ENCODE measurements around the gene UGT1A5. TPM values are rescaled to one million over a fixed set of nuclear protein-coding genes. Genes with fewer than 3 reads are reported as not detected.

UGT1A5 gene
- total RNA-seq, 1 donor from 2014 or later, result not detected

GRCh38 chr2:233798335-233799086 is 85.8 kb downstream of the UGT1A5 start:
- no peak for DNase-seq (ENCODE audit: low spot score)
- Histone ChIP-seq H3K4me2 (no peak overlapping the region), H3F3A (ENCODE audit: low read depth) (no peaks in the 10 kb centered on the region), H3K36me3 (no peaks in the 10 kb centered on the region), H3K79me2 (ENCODE audit: low read depth) (no peaks in the 10 kb centered on the region), H3K27me3 (no peaks in the 10 kb centered on the region), H3K27ac (no peak overlapping the region), H3K9ac (no peak overlapping the region), H2AFZ (replicated peaks) (no peak overlapping the region), H3K4me3 (no peak overlapping the region), H4K20me1 (ENCODE audit: low read depth) (no peaks in the 10 kb centered on the region), H3K4me1 (no peaks in the 10 kb centered on the region), H3K9me3 (ENCODE audit: low read depth) (no peaks in the 10 kb centered on the region)
- peaks cover 2% of the 10 kb centered on the region for H3K27me3 Mint-ChIP-seq (ENCODE audit: insufficient read depth, low read depth)
- H3K36me3 Mint-ChIP-seq, result no peaks in the 10 kb centered on the region
- H3K4me1 Mint-ChIP-seq, result peaks cover 1% of the 10 kb centered on the region
- no peak overlapping the region for H3K27ac Mint-ChIP-seq
- peaks cover 14% of the 10 kb centered on the region for H3K9me3 Mint-ChIP-seq
- no peak overlapping the region for H3K4me3 Mint-ChIP-seq
- TF ChIP-seq EZH2 (IDR thresholded peaks at IDR 0.05) (no peak), CTCF (IDR thresholded peaks at IDR 0.05) (no peak), EZH2phosphoT487 (IDR thresholded peaks at IDR 0.05) (no peak)

GRCh38 chr2:233799087-233799665 is 86.5 kb downstream of the UGT1A5 start:
- H3K79me2 ChIP-seq (ENCODE audit: low read depth), result no peaks in the 10 kb centered on the region
- H3F3A ChIP-seq (ENCODE audit: low read depth), result no peaks in the 10 kb centered on the region
- TF ChIP-seq CTCF (IDR thresholded peaks at IDR 0.05) (no peak), EZH2 (IDR thresholded peaks at IDR 0.05) (no peak), EZH2phosphoT487 (IDR thresholded peaks at IDR 0.05) (no peak)
- H2AFZ ChIP-seq (replicated peaks), result no peak overlapping the region
- Mint-ChIP-seq H3K27me3 (ENCODE audit: insufficient read depth, low read depth) (peaks cover 3% of the 10 kb centered on the region), H3K27ac (no peak overlapping the region), H3K36me3 (no peaks in the 10 kb centered on the region), H3K4me1 (no peaks in the 10 kb centered on the region), H3K9me3 (peaks cover 14% of the 10 kb centered on the region), H3K4me3 (no peak overlapping the region)
- no peak overlapping the region for H3K27ac ChIP-seq
- H3K9ac ChIP-seq, result no peak overlapping the region
- no peaks in the 10 kb centered on the region for H3K4me1 ChIP-seq
- no peak overlapping the region for H3K4me2 ChIP-seq
- no peak for DNase-seq (ENCODE audit: low spot score)
- no peaks in the 10 kb centered on the region for H3K27me3 ChIP-seq
- no peaks in the 10 kb centered on the region for H3K9me3 ChIP-seq (ENCODE audit: low read depth)
- H3K4me3 ChIP-seq, result no peak overlapping the region
- H3K36me3 ChIP-seq, result no peaks in the 10 kb centered on the region
- H4K20me1 ChIP-seq (ENCODE audit: low read depth), result no peaks in the 10 kb centered on the region

GRCh38 chr2:233799716-233800115 is 87.0 kb downstream of the UGT1A5 start:
- H3K9me3 Mint-ChIP-seq, result peaks cover 16% of the 10 kb centered on the region
- H3K4me1 ChIP-seq, result no peaks in the 10 kb centered on the region
- no peak overlapping the region for H3K27ac ChIP-seq
- H3K79me2 ChIP-seq (ENCODE audit: low read depth), result no peaks in the 10 kb centered on the region
- H3K27ac Mint-ChIP-seq, result no peak overlapping the region
- H3K9me3 ChIP-seq (ENCODE audit: low read depth), result no peaks in the 10 kb centered on the region
- no peaks in the 10 kb centered on the region for H3K36me3 ChIP-seq
- no peaks in the 10 kb centered on the region for H3F3A ChIP-seq (ENCODE audit: low read depth)
- peaks cover 4% of the 10 kb centered on the region for H3K27me3 Mint-ChIP-seq (ENCODE audit: insufficient read depth, low read depth)
- H3K4me2 ChIP-seq, result no peak overlapping the region
- DNase-seq (ENCODE audit: low spot score), result no peak
- H3K27me3 ChIP-seq, result no peaks in the 10 kb centered on the region
- TF ChIP-seq EZH2 (IDR thresholded peaks at IDR 0.05) (no peak), EZH2phosphoT487 (IDR thresholded peaks at IDR 0.05) (no peak), CTCF (IDR thresholded peaks at IDR 0.05) (no peak)
- no peak overlapping the region for H2AFZ ChIP-seq (replicated peaks)
- H3K4me3 ChIP-seq, result no peak overlapping the region
- H3K9ac ChIP-seq, result no peak overlapping the region
- H3K4me3 Mint-ChIP-seq, result no peak overlapping the region
- H3K4me1 Mint-ChIP-seq, result no peaks in the 10 kb centered on the region
- H3K36me3 Mint-ChIP-seq, result no peaks in the 10 kb centered on the region
- H4K20me1 ChIP-seq (ENCODE audit: low read depth), result no peaks in the 10 kb centered on the region

Data from neural progenitor cell (in vitro differentiated cells).